Activated CD8-positive, alpha-beta memory T cell treated with anti-CD3 and anti-CD28 coated beads for 1 hour (primary cell): ENCODE measurements around the gene ADAMTS17.
A peak's percentile ranks its signal among the peaks of the same experiment; 100 is the strongest.
"Not testable (repeated sequence)": the region's sequence is repeated elsewhere in the genome, so short reads cannot be mapped to it uniquely, and the experiment has no call there.

Experiments
- DNase-seq, 2 donors: peaks; one replicate each; pipeline ENCODE4 v3.0.0-alpha.2; 2020; ENCODE audit warnings: low read depth in 1 of 2; ENCODE audit errors: extremely low read depth in 1 of 2

Gene ADAMTS17

DNA sequence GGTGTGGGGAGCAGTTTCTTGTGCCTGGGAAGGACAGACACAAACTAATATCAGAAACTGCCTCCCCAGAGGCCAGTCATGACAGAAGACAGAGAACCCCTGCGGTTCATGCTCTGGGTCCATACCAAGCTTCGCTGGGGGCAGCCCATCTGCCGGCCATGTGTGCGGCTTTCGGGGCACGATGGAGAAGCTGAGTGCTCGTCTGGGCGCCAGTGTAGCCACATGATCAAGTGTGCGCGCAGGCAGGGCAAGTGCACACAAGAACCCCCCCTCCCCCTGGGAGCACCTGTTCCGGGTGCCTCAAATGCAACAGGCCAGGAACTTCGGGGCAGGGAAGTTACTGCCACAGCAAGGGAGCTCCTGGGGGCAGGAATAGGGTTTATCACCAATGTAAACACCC is 1.8 kb downstream of the ADAMTS17 start:
- no peak for DNase-seq

GRCh38 chr15:100339451-100339850 is 2.3 kb downstream of the ADAMTS17 start:
- not testable (repeated sequence) for DNase-seq

DNA sequence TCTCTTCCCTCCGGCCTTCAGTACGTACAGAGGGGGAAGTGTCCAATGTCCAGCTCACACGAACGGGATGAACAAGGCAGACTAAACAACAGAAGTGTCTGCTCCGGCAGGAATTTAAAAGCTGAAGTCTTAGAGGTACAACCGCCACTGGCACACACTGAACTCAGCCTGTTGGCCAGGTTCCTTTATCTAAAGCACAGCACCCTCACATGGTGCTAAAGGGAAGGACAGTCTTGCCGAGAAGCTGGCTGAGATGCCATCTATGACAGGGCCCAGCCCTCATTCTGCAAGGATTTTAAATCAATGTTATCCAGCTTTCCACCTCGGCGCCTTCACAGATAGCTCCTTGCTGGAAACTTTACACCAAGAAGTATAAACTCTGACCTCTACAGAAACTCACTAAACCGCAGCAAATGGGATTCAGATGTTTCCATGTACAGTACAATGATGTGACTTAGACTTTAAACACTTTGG is 2.8 kb downstream of the ADAMTS17 start:
- peak in 1 of 2 donors; percentile 29 for DNase-seq

GRCh38 chr15:100338247-100338646 is 3.5 kb downstream of the ADAMTS17 start:
- no peak for DNase-seq

- DNase-seq: no peak
Observed at GRCh38 chr15:100337096-100338044, 4.4 kb downstream of the ADAMTS17 start.

DNA sequence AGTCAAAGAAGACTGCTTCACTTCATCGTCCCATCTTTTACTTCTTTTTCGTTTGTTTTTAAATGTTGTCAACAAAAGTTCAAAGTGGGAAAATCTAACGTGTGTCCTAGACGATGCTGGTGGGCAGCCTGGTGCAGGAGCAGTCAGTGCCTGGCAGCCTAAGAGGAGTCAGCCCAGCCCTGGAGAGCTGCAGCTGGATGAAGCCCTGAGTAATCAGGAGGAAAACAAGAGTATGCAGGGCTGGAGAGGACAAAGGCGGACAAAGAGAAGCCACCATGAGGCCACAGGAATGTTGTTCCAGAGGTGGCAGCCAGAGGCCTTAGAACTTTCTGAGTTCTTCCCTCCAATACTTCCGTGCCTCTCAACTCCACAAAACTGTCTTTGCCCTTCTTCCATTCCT is 5.7 kb downstream of the ADAMTS17 start:
- no peak for DNase-seq

DNA sequence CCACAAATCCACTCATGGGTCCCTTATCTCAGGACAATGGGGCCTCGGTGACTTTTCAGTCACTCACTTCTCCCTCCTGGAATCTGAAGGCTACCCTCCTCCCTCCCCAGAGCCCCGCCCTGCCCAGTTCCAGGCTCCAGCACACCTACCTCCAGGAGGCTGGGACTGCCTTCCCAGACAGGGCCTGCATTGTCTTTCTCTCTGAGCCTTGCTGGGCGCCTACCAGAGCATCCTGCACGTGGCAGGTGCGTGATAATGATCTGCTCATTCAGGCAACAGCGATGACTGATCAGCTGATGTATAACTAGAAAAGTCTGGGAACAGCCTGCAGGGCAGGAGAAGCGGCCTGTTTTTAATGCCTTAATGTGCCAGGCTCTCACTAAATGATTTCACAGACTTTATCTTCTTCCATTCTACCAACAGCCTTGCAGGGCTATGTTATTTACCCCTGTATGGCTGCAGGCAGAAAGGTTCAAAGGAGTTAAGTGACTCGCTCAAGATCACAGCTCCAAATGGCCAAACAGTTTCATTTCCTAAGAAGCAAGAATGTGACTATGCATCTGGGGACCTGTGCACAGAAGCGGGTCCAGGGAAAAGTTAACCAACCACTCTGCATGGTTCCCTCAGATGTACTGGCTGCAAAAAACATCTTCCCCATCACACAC is 6.3 kb downstream of the ADAMTS17 start:
- no peak for DNase-seq

- DNase-seq: no peak
Observed at GRCh38 chr15:100334905-100335304, 6.9 kb downstream of the ADAMTS17 start.

DNA sequence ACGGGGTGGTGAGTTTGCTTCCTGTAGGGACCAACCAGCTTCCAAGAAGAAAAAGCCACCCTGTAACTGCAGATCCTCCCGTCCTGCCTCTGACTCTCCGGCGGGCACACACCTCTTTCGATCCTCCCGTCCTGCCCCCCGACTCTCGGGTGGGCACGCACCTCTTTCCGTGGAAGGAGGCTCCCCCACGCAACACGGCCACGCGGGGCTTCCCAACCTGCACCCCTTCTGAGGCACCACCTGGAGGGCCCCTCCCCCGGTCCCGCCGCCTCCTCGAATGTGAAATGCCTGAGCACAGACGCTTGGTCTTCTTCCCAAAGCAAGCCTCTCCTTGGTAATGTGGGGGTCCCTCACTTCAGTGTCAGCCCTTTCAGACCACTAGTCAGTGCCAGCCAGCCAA is 7.3 kb downstream of the ADAMTS17 start:
- DNase-seq: no peak

GRCh38 chr15:100334015-100334414 is 7.8 kb downstream of the ADAMTS17 start:
- no peak for DNase-seq

- DNase-seq: no peak
Observed at GRCh38 chr15:100333236-100333635, 8.5 kb downstream of the ADAMTS17 start.

DNA sequence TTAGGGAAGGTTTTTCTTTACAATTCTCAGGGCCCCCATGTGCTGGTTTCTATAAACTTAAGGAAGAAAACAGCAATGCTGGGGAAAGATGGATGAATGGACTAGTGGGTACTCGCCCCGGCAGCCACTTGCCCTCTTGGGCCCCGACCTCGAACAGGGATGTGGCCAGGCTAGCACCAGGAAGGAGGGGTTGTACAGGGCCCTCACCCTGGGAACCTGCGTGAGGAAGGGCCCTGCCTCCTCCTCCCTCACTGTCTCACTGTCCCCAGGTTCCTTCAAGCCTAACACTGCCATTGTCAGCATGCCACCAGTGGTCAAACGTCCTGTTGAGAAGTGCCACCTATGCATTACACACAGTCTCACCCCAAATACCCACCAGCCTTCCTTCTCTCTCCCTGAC is 9.1 kb downstream of the ADAMTS17 start:
- DNase-seq: no peak

GRCh38 chr15:100332231-100332630 is 9.5 kb downstream of the ADAMTS17 start:
- no peak for DNase-seq

DNA sequence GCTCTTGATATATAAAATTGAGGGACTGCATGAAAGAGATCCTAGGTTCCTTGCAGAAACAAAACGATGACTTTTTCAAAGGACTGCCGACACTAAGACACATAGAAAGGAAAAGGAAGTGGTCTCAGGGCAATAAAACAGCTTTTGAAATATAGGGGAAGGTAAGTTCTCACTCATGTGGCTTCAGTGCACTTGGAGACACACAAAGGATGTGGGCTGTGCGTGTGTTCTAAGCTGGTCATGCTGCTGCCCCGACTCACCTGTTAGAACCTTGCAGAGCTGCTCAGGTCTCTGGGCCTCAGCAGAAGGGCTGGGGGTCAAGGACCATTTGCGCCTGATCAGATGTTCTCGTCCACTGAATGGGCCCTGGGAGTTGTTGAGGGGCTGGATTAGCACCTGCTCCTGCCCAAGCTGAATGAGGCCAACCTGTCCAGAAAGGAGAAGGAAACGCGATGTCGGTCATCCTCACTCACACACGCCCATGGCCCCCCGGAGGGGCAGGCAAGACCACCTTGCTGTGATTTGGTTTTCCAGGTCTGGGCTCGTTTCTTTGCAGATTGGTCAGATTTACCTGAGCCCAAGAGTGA is 11.1 kb downstream of the ADAMTS17 start:
- no peak for DNase-seq

- DNase-seq: no peak
Observed at GRCh38 chr15:100330221-100330620, 11.6 kb downstream of the ADAMTS17 start.

DNA sequence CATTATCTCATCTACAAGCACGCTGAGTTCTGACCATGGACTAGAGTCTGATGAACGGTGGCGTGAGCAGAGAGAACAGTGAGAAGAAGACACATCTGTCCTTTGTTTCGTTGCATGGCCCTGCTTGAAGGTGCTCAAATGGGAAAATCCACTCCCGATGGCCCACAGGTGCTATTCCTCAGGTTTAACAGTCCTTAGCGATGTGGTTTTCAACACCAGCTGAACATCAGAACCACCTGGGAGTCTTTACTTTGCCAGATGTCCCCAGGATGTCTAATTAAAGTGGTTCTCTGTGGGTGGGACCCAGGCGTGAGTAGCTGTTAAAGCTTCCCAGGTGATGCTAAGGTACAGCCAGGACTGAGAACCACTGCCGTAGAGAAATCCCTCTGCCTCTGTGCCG is 13.0 kb downstream of the ADAMTS17 start:
- no peak for DNase-seq

DNA sequence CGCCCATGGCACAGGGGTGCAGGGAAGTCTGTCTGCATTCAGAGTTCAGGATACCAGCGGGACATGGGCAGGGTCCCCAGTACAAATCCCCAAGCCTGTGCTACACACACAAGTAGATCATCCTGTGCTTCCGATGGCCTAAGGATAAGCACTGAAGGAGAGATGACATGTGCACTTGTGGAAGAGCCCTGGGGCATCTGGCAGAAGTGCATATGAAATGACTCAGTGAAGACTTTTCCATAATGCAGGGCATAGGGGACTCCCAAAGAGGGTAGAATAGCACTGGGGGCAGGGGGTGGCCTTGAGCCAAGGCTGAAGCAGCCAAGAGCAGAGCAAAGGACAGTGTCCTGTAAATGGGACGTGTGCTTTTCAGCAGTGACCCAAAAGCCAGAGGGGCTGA is 22.9 kb downstream of the ADAMTS17 start:
- DNase-seq: no peak

- DNase-seq: no peak
Observed at GRCh38 chr15:100314809-100315400, 26.9 kb downstream of the ADAMTS17 start.

DNA sequence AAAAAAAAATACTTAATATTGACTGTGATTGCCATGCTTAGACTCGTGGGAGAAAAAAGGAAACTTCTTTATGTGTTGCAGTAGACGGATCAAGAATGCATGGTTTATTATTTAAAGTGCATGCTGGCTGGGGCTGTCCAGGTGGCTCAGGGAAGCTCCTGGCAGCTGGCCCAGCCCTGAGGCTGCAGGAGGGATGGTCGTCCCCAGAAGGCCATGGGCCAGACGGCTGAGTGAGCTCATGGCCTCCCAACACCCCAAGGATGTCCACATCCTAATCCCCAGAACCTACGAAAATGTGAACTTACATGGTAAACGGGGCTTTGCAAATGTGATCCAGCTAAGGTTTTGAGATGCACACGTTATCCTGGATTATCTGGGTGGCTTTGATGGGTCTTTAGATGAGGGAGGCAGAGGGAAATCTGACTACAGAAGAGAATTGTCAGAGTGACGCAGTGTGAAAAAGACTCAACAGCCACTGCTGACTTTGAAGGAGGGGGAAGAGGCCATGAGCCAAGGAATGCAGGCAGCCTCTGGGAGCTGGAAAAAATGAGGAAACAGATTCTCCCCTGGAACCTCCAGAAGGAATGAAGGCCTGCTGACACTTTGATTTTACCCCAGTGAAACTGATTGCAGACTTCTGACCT is 29.8 kb downstream of the ADAMTS17 start:
- DNase-seq: no peak

GRCh38 chr15:100311154-100311625 is 30.6 kb downstream of the ADAMTS17 start:
- DNase-seq: no peak
